GM21528 (cell line): ENCODE results near the gene ZDHHC14.

Experiments used
- ATAC-seq: cut with Tn5 transposase; IDR thresholded peaks from one replicate; pipeline ENCODE4 v1.9.1; 2021; ENCODE audit warnings: mild to moderate bottlenecking, moderate library complexity; ENCODE audit not compliant: unreplicated experiment, low FRiP score

The ZDHHC14 gene

GRCh38 chr6:157541618-157542413, 160.8 kb downstream of the ZDHHC14 start:
- no peak for ATAC-seq

DNA sequence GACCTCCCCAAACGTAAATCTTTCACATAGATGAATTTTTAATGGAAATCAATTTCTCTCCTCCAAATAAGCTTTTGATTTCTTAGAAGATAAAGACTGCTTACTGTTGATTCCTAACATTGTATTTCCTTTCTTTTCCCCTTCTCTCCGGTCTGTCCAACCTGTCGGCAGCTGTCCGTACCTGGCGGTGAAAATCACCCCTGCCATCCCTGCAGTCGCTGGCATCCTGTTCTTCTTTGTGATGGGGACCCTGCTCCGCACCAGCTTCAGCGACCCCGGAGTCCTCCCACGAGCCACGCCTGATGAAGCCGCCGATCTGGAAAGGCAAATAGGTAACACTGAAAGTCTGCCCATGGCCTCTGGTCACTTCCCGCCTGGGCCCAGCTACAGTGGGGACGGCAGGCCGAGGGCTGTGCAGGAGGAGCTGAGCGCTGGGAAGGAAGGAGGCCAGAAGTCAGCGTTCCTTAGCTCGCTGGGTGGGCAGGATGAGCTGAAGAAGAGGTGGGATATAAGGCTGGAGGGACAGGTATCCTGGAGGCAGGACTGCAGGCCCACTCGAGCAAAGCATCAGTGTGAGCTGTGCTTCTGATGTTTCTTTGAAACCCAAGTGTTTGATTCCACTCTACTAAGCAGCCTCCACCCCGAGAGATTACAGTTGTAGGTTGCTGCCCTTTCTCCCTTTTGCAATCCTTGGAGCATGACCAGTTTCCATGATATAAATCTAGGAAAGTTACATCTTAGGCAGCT, 161.6 kb downstream of the ZDHHC14 start:
- ATAC-seq: no peak

DNA sequence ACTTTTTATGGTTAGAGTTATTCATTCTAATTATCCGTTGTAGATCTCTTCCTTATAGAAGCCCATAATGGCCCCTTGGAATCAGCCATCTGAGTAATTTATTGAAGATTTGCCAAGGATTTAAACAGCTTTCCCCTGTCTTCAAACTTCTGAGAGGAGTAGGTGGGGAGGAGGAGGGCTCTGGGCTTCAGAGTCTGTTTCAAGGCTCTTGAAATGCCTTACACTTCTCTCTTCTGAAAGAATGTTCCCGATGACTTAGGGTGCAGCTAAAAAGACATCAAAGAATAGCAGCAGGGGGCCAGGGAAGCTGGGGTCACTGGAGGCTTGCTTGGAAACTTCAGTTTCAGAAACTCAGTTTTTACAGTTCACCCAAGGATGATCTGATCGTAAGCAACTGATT, 165.3 kb downstream of the ZDHHC14 start:
- ATAC-seq: no peak

- ATAC-seq: no peak
Observed at GRCh38 chr6:157547112-157547511, 166.1 kb downstream of the ZDHHC14 start.

DNA sequence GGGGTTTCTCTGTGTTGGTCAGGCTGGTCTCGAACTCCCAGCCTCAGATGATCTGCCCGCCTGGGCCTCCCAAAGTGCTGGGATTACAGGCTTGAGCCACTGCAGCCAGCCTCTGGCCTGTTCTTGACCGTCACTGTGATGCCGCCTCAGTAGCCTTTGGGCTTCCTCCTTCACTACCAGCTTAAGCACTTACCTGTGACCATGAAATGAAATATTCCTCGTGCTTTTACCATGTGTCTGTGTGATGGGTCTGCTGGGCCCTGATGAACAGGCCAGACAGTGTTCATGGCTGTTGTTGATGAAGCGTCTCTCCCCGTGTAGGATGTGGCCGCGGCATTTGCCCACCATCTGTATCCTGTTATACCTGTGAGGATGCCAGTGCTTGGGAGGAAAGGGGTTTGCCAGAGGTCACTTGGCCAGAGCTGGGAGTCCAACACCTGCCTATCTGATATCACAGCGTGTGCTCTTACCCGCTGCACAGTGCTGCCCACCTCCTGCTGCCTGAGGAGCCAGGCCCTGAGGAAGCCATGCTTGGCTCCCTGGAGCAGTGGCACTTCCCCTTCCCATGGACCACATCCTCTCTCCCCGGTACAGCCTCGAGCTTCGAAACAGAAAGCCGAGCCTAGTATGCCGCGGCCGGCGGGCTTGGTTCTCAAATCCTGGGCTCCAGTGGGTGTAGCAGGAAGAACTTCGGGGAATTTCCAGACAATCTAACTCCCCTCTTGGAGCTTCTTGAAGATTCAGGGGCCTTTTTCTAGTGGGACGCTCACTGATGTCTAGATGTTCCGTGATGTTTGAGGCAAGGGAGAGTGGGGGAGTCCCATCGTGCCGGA, 167.9 kb downstream of the ZDHHC14 start:
- no peak for ATAC-seq

GRCh38 chr6:157549468-157549745, 168.4 kb downstream of the ZDHHC14 start:
- ATAC-seq: no peak

DNA sequence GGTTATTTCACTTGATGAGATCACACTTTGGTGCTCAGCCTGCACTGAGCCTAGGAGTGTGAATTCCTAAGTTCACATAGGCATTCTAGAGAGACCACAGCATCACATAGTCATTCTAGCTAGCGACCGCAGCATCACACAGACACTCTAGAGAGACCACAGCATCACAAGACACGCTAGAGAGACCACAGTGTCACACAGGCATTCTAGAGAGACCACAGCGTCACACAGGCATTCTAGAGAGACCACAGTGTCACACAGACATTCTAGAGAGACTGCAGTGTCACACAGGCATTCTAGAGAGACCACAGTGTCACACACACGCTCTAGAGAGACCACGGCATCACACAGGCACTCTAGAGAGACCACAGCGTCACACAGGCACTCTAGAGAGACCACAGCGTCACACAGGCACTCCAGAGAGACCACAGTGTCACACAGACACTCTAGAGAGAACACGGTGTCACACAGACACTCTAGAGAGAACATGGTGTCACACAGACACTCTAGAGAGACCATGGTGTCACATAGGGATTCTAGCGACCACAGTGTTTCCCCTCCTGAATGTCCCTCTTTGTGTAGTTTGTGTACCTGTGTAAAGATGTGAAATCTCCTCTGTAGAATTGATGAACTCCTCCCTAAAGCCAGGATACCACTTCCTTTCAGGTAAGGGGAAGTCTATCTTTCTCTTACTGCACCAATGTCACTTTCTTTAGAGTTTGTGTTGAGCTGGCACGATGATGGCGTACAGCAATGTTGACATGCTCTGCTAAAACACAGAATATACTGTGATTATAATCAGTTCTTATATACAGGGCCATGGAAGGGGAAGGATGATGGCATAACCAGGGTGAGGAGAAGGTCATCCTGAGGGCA, 169.4 kb downstream of the ZDHHC14 start:
- ATAC-seq: no peak

DNA sequence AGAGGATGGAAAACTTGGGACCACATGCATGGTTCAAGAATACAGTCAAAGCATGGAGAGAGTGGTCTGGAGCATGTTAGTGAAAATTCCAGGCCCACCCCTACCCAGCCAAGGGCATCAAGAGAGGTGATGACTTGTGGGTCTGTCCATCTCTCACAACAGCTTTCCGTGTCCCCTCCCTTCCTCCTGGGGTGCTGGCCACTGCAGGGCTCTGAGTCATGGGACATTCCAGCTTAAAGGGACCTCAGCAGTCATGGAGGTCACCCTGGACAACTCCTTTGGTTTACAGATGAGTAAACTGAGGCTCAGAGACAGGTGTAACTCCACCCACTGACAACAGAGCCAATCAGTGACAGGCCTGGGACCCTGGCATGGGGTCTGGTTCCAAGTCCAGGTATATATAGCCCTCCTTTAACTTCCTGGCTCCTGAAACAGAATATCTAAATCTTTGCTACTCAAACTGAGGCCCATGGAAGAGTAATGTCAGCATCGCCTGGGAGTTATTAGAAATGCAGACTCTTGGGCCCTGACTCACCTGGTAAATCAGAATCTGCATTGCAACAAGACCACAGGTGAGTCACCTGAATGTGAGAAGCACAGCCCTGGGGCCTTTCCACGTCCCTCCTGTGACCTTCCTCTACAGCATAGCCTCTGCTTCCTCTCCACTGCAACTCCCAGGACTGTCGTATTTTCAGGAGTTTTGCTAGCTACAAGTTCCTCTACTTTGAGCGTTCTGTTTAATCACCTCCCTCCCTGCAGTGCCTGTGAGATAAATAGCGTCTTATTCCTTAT, 170.2 kb downstream of the ZDHHC14 start:
- ATAC-seq: no peak

DNA sequence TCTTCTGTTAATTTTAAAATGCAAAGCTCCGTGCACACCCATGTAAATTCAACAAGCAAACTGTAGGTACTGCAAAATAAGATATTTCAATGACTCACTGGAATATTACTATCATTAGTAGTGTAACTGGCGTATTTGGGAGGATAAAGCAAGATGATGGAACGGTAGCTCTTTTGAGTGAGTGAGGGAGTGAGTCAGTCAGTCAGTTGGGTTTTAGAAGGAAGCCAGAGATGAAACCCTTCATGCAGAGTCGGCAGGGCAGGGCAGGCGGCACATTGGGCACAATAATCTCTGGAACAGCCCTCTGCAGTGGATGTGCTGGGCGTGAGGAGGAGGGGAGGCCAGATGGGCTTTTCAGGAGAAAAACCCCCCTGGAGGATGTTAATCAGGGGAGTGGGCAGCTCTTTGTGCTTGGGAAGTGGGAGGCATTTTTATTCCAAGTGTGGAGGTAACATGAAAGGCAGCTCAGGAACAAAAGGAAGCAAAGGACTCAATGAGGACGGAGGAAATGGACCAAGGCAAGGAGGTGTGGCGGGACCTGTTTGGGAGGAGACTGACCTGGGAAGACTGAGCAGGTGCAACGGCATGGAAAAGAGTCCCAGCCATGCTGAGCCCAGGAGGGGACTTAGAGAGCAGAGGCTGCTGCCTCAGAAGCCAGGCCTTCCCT, 171.2 kb downstream of the ZDHHC14 start:
- ATAC-seq: no peak

DNA sequence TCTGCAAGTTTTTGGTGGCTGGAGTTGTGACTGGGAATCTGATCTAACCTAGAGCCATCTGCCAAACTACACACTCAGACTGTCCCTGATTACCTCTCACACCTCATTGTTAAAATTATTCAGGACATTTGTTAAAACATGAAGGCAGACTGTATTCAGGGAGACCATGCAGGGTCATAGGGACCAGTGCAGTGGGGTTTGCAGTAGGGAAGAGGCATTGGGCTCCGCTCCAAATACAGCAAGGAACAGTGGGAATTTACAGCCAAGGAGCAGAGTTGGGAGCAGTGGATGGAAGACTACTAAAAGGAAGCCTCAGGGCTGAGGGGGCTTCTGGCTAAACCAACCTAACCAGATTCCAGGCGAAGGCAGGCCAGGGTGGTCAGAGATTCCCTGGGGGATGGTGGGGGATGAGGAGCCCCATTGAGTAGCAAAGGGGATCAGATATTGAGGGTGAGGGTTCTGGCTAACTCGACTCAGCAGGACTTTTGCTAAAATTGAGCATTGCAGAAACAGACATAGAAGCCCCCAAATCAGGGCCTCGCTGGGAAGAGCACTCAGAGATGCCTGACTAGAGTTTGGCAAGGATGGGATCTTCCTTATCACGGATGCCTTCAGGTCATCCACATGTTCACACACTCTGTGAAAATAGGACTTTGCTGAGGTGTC, 172.0 kb downstream of the ZDHHC14 start:
- no peak for ATAC-seq

GRCh38 chr6:157554747-157555146, 173.8 kb downstream of the ZDHHC14 start:
- no peak for ATAC-seq

- no peak for ATAC-seq
Observed at GRCh38 chr6:157555455-157556143, 174.6 kb downstream of the ZDHHC14 start.

GRCh38 chr6:157556144-157556645, 175.2 kb downstream of the ZDHHC14 start:
- ATAC-seq: no peak

DNA sequence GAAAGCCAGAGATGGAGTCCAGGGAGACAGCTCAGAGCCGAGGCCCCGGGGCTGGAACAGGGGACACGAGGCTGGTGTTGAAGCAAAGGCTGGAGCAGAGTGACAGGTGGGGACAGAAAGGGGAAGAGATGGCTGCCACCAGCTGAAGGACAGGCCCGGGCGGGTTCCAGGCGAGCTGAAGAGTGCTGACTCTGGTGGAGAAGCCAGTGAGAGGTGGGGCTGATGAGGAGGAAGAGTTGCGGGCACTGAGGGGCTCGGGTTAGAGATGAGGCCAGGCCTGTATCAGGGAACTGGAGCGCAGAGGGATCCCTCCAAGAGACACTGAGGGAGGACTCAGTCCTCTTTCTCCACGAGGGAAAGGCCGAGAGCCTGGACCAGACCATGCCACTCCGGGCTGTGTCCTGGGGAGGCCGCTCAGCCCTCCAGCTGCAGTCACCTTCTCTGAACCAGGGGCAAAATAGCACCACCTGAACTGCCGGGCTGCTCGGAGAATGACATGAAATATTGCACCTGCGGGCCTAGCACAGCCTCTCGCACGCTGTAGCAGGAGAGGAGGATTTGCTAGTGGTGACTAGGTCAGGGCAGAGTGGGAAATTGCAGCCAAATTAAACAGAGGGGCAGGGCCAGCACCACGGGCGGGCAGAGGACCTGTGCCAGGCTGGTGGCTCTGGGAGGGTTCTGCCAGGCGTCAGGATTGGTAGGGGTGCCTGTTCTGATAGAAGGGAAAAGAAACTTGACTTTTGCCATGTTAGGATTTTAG, 175.9 kb downstream of the ZDHHC14 start:
- no peak for ATAC-seq

- peak; percentile 47 for ATAC-seq
Observed at GRCh38 chr6:157557559-157557958, 176.6 kb downstream of the ZDHHC14 start.

- ATAC-seq: no peak
Observed at GRCh38 chr6:157558049-157558448, 177.1 kb downstream of the ZDHHC14 start.
